T-helper 2 cell (primary cell): ENCODE results near the gene POM121.
"Not testable (repeated sequence)": the region's sequence is repeated elsewhere in the genome, so short reads cannot be mapped to it uniquely, and the experiment has no call there.

Experiments
- DNase-seq, 5 experiments: peaks; one replicate each; pipeline versions ENCODE4 v3.0.0 to v3.0.0-alpha.2; 2012 to 2022
- total RNA-seq, 2 donors: gene quantifications; one replicate each; lab custom pipeline; 2026; lab: John Stamatoyannopoulos, UW

Gene POM121
- total RNA-seq, result 63.7 to 79.2 reads per million in 2 donors

DNA sequence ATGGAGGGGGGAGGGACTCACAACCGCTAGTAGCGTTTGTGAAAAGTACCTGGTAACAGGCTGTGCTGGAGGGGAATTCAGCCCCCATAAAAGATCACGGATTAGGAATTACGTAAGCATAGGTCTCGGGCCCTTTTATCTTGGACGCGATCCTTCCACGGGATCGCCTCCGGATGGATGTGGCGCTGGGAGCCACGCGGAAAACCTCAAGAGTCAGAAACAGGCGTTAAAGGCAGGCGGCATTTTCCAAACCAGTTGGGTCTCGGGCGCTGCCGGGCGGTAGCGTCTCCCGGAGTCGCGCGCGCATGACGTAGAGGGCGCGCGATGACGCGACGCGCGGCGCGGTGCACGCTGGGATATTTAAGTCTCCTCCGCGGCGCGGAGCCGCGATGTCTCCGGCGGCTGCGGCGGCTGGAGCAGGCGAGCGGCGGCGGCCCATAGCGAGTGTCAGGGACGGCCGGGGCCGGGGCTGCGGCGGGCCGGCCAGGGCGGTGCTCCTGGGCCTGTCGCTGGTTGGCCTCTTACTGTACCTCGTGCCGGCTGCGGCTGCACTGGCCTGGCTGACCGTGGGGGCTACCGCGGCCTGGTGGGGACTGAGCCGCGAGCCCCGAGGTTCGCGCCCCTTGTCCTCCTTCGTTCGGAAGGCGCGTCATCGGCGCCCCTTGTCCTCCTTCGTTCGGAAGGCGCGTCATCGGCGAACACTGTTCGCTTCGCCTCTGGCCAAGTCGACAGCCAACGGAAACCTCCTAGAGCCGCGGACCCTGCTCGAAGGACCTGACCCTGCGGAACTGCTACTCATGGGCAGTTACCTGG, at the start of gene POM121:
Gene POM121 (plus strand): TSS at position 363 of the 813 bp plus-strand sequence. CDS start 27 bp downstream, at position 390.
- peak; percentile 69 to 92 (median 77) for DNase-seq

DNA sequence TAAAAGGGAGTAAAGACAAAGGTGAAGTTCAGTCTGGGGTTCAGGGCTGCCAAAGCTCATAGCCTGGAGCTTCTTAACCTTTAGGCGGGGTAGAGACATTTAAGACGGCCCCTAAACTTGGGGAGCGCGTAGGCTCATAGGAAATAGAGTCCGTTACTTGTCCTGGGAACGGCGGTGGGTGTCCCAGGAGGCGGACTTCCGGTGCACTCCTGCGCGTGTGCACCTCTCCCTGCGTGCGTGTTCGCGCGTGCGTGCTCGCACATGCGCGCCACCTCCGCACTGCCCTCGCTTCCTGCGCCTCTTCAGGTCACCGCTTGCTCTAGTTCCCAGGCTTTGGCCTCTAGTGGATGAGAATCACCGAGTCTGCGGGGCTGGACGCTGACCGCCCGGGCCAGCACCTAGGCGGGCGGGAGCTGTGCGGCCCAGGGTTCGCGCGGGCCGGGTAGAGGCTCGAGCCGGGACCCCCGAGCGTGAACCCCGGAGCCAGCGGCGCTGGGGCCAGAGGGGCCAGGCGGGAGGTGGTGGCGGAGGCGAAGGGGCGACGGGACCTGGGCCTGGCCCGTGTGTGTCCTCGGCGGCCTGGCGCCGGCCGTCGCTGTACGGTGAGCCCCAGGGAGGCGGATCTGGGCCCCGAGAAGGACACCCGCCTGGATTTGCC, 45.7 kb upstream of the POM121 start:
- peak; percentile 33 to 85 (median 61) for DNase-seq

DNA sequence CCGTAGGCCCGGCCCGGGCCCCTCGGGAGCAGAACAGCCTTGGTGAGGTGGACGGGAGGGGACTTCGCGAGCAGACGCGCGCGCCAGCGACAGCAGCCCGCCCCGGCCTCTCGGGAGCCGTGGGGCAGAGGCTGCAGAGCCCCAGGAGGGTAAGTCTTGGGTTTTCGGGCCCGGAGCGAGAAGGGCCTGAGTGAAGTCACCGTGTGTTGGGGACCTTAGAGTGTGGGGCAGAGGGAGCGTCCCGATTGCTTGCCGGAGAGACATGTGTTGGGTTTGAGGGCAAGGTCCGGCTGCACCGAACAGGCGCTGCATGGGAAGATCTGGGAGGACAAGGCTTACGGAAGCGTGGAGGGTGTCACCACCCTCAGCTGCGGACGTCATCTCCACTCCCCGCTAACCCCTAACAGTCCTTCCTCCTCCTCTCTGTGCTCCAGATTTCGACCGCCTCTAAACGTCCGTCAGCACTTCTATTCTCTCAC, 45.1 kb upstream of the POM121 start:
- DNase-seq, result peak; percentile 9 to 72 (median 24)

DNA sequence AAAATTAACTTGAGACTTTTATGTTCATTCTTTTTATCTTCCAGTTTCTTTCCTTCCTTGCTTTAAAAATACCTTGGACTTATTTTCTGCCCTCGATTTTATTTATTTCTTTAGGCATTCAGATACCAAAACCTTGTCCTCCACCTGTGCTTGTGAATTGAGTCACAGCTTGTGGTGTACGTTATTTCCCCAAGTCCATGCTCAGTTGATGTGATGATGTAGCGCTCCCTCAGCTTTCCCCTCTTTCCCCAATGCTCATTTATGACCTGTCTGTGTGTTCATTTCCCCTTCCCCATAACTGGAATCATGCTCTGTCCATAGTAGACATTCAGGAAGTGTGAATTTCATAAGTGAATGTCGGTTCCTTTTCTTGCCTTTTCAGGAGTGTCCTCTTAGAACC, 33.1 kb upstream of the POM121 start:
- DNase-seq, result not testable (repeated sequence)

DNA sequence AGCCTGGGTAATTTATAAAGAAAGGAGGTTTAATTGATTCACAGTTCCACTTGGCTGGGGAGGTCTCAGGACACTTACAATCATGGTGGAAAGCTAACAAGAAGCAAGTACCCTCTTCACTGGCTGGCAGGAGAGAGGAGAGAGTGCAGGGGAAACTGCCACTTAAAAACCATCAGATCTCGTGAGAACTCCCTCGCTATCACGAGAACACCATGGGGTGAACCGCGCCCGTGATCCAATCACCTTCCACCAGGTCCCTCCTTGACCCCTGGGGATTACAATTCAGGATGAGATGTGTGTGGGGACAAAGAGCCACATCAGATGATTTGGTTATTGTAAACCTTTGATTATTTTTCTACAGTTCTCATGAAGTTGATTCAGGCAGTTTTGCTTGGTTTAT, 20.2 kb upstream of the POM121 start:
- not testable (repeated sequence) for DNase-seq

DNA sequence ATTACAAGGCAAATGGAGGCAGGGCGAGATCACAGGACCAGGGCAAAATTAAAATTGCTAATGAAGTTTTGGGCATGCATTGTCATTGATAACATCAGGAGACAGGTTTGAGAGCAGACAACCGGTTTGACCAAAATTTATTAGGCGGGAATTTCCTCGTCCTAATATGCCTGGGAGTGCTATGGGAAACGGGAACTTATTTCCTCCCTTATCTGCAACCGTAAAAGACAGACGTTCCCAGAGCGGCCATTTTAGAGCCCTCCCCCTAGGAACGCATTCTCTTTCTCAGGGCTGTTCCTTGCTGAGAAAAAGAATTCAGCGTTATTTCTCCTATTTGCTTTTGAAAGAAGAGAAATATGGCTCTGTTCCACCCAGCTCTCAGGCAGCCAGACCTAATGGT, 16.5 kb upstream of the POM121 start:
- DNase-seq, result not testable (repeated sequence)

DNA sequence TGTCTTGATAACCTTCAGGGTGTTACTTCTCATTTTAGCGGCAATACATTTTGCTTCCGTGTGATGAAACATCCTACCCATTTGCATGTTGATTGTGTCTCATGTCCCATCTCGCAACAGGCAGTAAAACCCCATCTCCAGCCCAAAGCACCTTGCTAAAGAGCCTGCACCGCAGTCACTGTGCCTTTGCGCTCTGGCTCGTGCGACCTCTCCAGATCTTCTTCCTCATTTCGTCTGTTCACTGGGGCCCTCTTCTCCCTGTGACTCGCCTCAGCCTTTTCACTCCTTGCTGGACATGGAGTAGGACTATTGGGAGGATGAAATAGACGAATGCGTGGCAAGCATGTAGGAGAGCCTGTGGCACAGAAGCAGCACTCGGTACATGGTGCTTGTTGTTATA, 13.5 kb upstream of the POM121 start:
- not testable (repeated sequence) for DNase-seq

DNA sequence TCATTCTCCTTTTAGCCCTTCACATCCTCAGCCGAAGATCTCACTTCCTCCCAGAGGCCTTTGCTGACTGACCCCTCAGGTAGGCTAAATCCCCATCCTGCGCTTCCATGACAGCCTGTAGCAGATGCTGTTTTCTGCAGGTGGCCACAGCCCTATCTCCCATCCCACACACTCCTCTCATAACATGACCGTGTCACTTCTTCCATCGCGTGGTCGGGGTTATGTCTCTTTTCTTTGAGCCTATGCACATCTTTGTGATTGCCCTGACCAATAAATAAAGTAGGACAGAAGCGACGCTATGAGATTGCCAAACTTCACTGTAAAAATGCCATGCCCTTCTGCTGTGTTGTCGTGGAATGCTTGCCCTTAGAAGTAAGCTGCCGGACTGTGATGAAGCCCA, 11.1 kb upstream of the POM121 start:
- not testable (repeated sequence) for DNase-seq

DNA sequence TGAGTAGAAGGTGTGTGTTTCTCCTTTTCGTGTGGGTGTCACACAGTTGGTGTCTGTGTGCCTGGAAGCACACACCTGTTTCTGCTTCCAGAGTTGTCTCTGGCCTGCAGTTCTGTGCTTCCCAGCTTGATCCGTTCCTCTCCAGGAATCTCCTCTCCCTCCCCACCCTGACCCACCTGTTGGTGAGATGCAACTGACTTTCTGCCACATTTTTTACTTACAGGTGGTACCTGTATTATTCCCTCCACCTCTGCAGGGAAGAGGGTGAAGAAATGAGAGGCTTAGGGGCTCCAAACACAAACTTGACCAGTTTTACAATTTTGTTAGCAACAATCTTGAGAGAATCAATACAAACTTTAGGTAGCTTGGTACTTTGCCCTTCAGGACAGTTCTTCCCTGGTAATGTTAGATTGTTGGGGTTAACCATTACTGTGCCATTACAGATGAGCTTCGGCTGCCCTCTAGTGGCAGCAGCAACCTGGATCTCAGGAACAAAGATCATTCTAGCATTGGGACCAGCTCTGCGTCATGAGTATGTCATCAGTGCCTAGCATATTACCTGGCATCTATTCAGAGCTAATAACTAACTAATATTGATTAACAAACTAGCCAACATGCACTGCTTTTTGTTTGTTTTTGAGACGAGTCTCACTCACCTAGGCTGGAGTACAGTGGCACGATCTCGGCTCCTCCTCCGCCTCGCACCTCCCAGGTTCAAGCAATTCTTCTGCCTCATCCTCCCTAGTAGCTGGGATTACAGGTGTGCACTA, 10.0 kb upstream of the POM121 start:
- DNase-seq, result peak in 3 of 5 experiments; percentile 41 to 56 (median 48)

DNA sequence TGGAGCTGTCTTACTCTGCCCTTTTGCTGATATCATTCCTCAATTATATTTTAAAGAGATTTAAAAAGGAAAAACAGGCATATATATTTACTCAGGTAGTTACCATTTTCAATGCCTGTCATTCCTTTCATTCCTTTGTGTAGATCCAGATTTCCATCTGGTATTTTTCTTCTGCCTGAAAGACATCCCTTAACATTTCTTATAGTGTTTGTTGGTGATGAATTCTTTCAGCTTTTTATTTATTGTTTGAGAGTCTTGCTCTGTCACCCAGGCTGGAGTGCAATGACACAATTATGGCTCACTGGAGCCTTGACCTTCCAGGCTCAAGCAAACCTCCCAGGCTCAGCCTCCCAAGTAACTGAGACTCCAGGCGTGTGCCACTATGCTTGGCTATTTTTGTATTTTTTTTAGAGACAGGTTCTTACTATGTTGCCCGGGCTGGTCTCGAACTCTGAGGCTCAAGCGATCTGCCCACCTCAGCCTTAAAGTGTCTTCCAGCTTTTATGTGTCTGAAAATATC, 5.6 kb upstream of the POM121 start:
- DNase-seq, result no peak

DNA sequence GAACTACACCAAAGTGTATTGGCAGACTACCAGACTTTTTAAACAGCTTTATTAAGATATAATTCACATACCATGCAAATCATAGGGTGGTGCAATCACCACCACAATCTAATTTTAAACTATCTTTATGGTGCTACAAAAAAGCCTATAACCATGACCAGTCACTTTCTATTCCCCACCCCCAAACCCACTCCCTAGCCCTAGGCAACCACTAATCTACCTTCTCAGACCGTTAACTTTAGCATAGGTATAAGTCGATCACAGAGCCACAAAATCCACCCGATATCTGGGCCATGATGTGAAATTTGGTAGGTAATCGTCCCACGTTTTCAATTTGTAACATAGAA, 536 bp upstream of the POM121 start:
- no peak for DNase-seq

DNA sequence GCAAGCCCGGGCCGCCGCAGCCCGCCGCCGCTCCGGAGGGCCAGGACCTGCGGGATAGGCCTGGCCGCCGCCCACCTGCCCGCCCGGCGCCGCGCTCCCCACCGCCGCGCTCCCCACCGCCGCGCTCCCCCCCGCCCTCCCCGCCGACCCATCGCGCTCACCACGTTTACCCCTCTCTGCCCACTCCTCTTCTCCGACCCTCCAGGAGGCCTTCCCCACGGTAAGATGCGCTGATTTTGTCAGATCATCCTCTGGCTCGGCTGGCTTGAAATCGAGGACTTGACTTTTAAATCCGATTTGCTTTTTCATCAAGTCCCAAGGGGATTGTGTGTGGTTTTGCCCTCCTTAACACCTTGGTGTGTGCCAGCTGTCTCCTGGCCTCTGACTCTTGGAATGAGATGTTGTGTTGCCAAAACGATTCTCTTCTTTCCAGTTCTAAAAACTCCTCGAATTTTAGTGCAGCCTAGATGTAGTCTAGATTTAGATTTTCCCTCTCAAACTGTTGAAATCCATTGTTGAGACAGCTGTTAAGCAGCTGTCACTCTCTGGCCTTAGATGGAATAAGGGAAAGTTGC, 738 bp downstream of the POM121 start:
- DNase-seq, result no peak

DNA sequence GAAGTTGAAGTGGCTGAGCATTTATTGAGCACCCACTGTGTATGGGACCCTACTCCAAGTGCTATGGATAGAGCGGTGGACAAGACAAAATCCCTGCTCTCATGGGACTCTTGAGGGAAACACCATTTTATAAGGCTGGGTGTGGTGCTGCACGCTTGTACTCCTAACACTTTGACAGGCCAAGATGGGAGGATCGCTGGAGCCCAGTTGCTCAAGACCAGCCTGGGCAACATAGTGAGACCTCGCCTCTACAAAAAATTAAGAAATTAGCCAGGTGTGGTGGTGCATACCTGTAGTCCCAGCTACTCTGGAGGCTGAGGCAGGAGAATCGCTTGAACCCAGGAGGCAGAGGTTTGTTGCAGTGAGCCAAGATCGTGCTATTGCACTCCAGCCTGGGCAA, 2.9 kb downstream of the POM121 start:
- DNase-seq, result not testable (repeated sequence)

DNA sequence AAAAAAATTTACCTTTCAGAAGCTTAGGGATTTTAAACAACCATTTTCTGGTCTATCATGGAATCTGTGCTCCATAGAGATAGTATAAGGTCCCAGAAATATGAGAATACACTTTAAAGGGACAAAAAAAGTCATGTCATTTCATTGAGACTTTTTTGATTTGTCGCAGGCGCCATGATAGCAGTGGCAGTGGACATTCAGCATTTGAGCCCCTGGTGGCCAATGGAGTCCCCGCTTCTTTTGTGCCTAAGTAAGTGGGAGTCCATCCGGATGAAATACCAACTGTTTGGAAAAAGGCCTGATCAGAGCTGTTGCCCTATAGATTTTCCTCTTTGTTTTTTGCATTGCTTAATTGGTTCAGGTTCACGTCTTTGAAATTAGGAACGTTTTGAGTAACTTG, 3.3 kb downstream of the POM121 start:
- DNase-seq, result not testable (repeated sequence)

DNA sequence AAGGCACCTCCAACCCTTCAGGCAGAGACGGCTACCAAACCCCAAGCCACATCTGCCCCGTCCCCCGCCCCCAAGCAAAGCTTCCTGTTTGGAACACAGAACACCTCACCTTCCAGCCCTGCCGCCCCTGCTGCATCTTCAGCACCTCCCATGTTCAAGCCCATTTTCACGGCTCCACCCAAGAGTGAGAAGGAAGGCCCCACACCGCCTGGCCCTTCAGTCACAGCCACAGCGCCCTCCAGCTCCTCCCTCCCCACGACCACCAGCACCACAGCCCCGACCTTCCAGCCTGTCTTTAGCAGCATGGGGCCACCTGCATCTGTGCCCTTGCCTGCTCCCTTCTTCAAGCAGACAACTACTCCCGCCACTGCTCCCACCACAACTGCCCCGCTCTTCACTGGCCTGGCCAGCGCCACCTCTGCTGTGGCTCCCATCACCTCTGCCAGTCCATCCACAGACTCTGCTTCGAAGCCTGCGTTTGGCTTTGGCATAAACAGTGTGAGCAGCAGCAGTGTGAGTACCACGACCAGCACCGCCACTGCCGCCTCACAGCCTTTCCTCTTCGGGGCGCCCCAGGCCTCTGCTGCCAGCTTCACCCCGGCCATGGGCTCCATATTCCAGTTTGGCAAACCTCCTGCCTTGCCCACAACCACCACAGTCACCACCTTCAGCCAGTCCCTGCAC, 17.3 kb downstream of the POM121 start:
- not testable (repeated sequence) for DNase-seq

DNA sequence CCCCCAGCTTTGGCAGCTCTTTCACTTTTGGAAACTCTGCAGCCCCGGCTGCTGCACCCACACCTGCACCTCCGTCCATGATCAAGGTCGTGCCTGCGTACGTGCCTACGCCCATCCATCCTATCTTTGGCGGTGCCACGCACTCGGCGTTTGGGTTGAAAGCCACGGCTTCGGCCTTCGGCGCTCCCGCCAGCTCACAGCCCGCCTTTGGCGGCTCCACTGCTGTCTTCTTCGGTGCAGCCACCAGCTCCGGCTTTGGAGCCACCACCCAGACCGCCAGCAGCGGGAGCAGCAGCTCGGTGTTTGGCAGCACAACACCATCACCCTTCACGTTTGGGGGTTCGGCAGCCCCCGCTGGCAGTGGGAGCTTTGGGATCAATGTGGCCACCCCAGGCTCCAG, 18.1 kb downstream of the POM121 start:
- DNase-seq, result not testable (repeated sequence)

DNA sequence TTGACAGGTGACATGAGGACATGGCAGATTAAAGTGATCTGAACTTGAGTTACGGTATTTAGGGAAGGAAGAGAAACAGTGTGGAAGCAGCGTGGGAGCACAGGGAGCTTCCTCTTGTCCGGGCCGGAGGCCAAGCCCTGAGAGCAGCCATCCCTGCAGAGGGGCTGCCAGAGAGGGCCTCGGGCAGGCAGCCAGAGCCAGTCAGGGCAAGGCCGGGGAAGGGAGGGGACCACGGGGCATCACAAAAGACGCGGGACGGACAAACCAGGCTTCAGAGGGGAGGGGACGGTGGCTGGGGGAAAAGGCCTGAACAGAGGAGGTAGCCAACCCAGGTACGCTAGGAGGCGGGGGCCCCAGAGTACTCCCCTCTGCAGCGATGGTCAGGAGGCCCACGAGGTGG, 20.0 kb downstream of the POM121 start:
- DNase-seq, result not testable (repeated sequence)

DNA sequence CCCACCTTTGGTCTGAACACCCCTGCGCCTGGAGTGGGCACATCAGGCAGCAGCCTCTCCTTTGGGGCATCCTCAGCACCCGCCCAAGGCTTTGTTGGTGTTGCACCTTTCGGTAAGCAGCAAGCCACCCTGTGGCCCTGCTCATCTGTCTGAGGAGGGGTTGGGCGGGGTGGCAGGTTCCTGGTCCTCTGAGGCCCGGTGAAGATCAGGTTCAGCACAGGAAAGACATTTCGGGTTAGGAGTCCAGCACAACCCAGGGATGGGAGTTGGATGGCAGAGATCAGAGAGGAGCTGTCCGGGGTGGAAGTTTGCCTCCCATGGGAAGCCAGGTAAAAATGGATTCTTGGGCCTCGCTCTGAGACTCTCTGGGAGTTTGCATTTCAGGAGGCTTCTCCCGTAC, 20.7 kb downstream of the POM121 start:
- DNase-seq, result not testable (repeated sequence)

DNA sequence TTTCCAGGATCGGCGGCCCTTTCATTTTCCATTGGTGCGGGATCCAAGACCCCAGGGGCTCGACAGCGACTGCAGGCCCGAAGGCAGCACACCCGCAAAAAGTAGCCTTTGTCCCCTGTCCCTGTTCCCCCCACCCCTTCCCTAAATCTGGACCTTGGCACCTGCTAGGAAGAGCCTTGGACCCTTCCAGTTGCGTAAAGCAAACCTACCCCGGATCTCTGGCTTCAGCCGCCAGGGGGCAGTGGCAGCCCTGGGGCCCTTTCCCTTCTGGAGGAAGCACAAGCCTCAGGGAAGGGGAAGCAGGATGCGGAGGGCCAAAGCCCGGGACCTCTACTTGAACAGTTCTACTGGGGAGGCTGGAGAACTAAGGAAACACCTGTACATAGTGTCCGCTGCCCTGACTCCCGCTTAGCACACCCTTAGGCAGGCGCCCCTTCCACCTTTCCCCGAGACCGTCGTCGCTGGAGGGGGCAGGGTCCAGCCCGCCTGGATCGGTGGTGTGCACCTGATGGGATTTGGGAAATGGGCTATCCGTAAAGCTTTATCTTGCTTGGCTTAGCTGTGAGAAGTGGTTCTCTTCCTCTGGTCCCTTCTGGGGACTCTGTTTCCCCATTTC, 21.3 kb downstream of the POM121 start:
- not testable (repeated sequence) for DNase-seq

DNA sequence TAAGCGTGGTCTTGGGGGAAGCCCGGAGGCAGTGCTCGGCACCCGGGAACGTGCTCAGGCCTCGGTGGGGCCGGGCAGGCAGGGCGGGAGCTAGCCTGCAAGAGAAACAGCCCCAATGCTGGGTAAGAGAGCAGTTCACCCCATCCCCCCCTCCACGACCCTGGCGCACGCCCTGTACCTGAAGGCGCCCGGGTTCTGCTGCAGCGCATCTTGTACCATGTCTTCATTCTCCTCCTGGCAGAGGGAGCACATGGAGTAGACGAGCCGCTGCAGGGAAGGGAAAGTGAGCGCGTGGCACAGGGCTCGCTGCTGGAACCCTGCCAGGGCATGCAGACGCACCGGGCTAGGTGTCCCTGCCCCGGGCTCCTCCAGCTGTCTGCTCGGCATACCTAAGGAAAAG, 23.8 kb downstream of the POM121 start:
- DNase-seq, result not testable (repeated sequence)

DNA sequence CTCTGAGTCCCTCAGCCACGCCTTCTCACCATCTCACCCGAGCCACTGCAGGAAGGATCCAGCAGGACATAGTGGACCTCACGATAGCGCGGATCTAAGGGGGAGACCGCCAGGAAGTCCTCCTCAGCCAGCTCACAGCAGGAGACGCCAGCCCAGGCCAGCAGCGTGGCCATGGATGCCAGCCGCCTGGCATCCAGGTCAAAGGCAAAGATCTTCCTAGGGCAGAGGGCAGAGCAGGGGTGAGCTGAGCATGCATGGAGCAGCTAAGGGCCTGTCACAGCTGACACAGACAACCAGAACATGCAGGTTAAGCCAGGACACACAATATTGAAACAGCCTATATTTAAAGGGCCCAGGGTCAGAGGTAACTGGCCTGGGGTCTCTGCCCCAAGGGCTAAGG, 24.4 kb downstream of the POM121 start:
- not testable (repeated sequence) for DNase-seq
